Measurements from ENCODE around the gene TRIM37. TPM values are rescaled to one million over a fixed set of nuclear protein-coding genes. Genes with fewer than 3 reads are reported as not detected.

Gene TRIM37
- total and polyA plus RNA-seq, 10 donors = 6.2 to 28.1 (median 16.9) TPM

- Histone ChIP-seq H3K27ac (no peak overlapping the region), H3K4me3 (no peak overlapping the region), H3K4me1 (no peaks in the 10 kb centered on the region), H3K36me3 (peaks cover 2 to 98% (median 41%) of the 10 kb centered on the region in 6 donors), H3K27me3 (replicated peaks in 1 of 7) (no peaks in the 10 kb centered on the region), H3K9me3 (no peaks in the 10 kb centered on the region)
- TF ChIP-seq POLR2AphosphoS5 (IDR thresholded peaks at IDR 0.05) (no peak), POLR2A (IDR thresholded peaks at IDR 0.05) (no peak), CTCF (IDR thresholded peaks at IDR 0.05 in 8 of 11, conservative IDR thresholded peaks at IDR 0.05 in 3 of 11) (no peak)
- WGBS, 5 donors = 92 to 97% (median 95%) methylated on average over 6 of the region's 6 CpGs
- intact Hi-C loops (cut with DNase I; ENCODE audit: low total_unique reads) = no loop called here
- no peak for DNase-seq
Observed at GRCh38 chr17:59067756-59068155, 38.9 kb downstream of the TRIM37 start.

- TF ChIP-seq POLR2A (IDR thresholded peaks at IDR 0.05) = no peak
- Histone ChIP-seq H3K36me3 (peaks cover 2 to 98% (median 39%) of the 10 kb centered on the region in 6 donors), H3K27ac (no peak overlapping the region), H3K4me3 (no peak overlapping the region), H3K27me3 (replicated peaks in 1 of 7) (no peaks in the 10 kb centered on the region), H3K9me3 (no peaks in the 10 kb centered on the region), H3K4me1 (no peaks in the 10 kb centered on the region)
- WGBS, 5 donors = 88 to 100% (median 96%) methylated on average over 2 of the region's 2 CpGs
- no peak for DNase-seq
- intact Hi-C loops (cut with DNase I; ENCODE audit: low total_unique reads) = no loop called here
Observed at GRCh38 chr17:59067340-59067739, 39.3 kb downstream of the TRIM37 start.

GRCh38 chr17:59062509-59062908 is 44.2 kb downstream of the TRIM37 start:
- H3K4me1 ChIP-seq = no peaks in the 10 kb centered on the region
- intact Hi-C loops (cut with DNase I; ENCODE audit: low total_unique reads) = no loop called here
- H3K9me3 ChIP-seq = no peaks in the 10 kb centered on the region
- WGBS, 5 donors = 81 to 99% (median 94%) methylated on average over 2 of the region's 2 CpGs
- no peaks in the 10 kb centered on the region for H3K27me3 ChIP-seq (replicated peaks in 1 of 7)
- no peak overlapping the region for H3K4me3 ChIP-seq
- no peak overlapping the region for H3K27ac ChIP-seq
- TF ChIP-seq POLR2AphosphoS5 (IDR thresholded peaks at IDR 0.05) = no peak
- no peak for TF ChIP-seq CTCF (IDR thresholded peaks at IDR 0.05 in 8 of 11, conservative IDR thresholded peaks at IDR 0.05 in 3 of 11)
- TF ChIP-seq POLR2A (IDR thresholded peaks at IDR 0.05) = no peak
- DNase-seq = no peak
- peaks cover 0 to 95% (median 35%) of the 10 kb centered on the region in 6 donors for H3K36me3 ChIP-seq

- Histone ChIP-seq H3K4me1 (no peaks in the 10 kb centered on the region), H3K27me3 (replicated peaks in 1 of 7) (no peaks in the 10 kb centered on the region), H3K9me3 (no peaks in the 10 kb centered on the region), H3K36me3 (peaks cover 0 to 99% (median 51%) of the 10 kb centered on the region in 6 donors), H3K4me3 (no peak overlapping the region), H3K27ac (no peak overlapping the region)
- DNase-seq = no peak
- intact Hi-C loops (cut with DNase I; ENCODE audit: low total_unique reads) = no loop called here
- WGBS, 5 donors = 95 to 100% (median 98%) methylated on average over 5 of the region's 5 CpGs
- TF ChIP-seq POLR2AphosphoS5 (IDR thresholded peaks at IDR 0.05) (no peak), POLR2A (IDR thresholded peaks at IDR 0.05) (no peak), CTCF (IDR thresholded peaks at IDR 0.05 in 8 of 11, conservative IDR thresholded peaks at IDR 0.05 in 3 of 11) (no peak)
Observed at GRCh38 chr17:59056857-59057256, 49.8 kb downstream of the TRIM37 start.

- Histone ChIP-seq H3K27me3 (replicated peaks in 1 of 7) (no peaks in the 10 kb centered on the region), H3K27ac (no peak overlapping the region), H3K9me3 (no peaks in the 10 kb centered on the region), H3K4me1 (no peaks in the 10 kb centered on the region), H3K36me3 (peaks cover 0 to 100% (median 64%) of the 10 kb centered on the region in 6 donors), H3K4me3 (no peak overlapping the region)
- no peak for DNase-seq
- 63 to 82% (median 80%) methylated on average over 1 of the region's 1 CpG for WGBS, 5 donors
- TF ChIP-seq POLR2A (IDR thresholded peaks at IDR 0.05) (no peak), CTCF (IDR thresholded peaks at IDR 0.05 in 8 of 11, conservative IDR thresholded peaks at IDR 0.05 in 3 of 11) (no peak), POLR2AphosphoS5 (IDR thresholded peaks at IDR 0.05) (no peak)
- intact Hi-C loops (cut with DNase I; ENCODE audit: low total_unique reads) = no loop called here
Observed at GRCh38 chr17:59049798-59050197, 56.9 kb downstream of the TRIM37 start.

Data from spleen (tissue), 11 donors.